HepG2 (cell line): ENCODE results near the gene PSMA7. TPM values are rescaled to one million over a fixed set of nuclear protein-coding genes. Genes with fewer than 3 reads are reported as not detected.

ENCODE experiments used
- ATF4 ChIP-seq, 2 experiments: fragments of 450-650 bp in 1 of 2; sonication (generic) in 1 of 2; formaldehyde crosslinking; IDR thresholded peaks; 2 replicates each; pipeline versions ENCODE4 v1.5.0 to v1.8.0; 2020 to 2022; ENCODE audit warnings: mild to moderate bottlenecking in 1 of 2, missing genetic modification reagents in 1 of 2
- CCAR2 ChIP-seq: fragments of 200-400 bp; formaldehyde crosslinking; optimal IDR thresholded peaks from 2 replicates; pipeline ENCODE3; 2018; ENCODE audit warnings: low read depth, mild to moderate bottlenecking, low read length, moderate library complexity
- GMEB2 ChIP-seq: IDR thresholded peaks from 2 replicates; pipeline ENCODE4 v1.6.1; 2016; ENCODE audit warnings: missing biosample characterization, missing genetic modification reagents, low read depth
- IRF9 ChIP-seq: sonication (generic); formaldehyde crosslinking; IDR thresholded peaks from 2 replicates; pipeline ENCODE4 v1.8.0; 2022; ENCODE audit warnings: missing genetic modification reagents, mild to moderate bottlenecking, borderline replicate concordance
- JUND ChIP-seq: sonication (generic); formaldehyde crosslinking; IDR thresholded peaks from 2 replicates; pipeline ENCODE4 v1.8.0; 2022; ENCODE audit warnings: mild to moderate bottlenecking, missing genetic modification reagents
- KIAA2018 ChIP-seq: sonication (generic); formaldehyde crosslinking; IDR thresholded peaks from 2 replicates; pipeline ENCODE4 v1.5.0; 2020; ENCODE audit warnings: mild to moderate bottlenecking, missing genetic modification reagents, borderline replicate concordance
- PHF21A ChIP-seq: sonication (generic); formaldehyde crosslinking; IDR thresholded peaks from 2 replicates; pipeline ENCODE4 v1.5.0; 2020; ENCODE audit warnings: mild to moderate bottlenecking, missing genetic modification reagents
- SALL1 ChIP-seq: sonication (generic); formaldehyde crosslinking; IDR thresholded peaks from 2 replicates; pipeline ENCODE4 v1.8.0; 2022; ENCODE audit warnings: mild to moderate bottlenecking, missing genetic modification reagents
- ZIK1 ChIP-seq: sonication (generic); formaldehyde crosslinking; IDR thresholded peaks from 2 replicates; pipeline ENCODE4 v1.5.0; 2020; ENCODE audit warnings: mild to moderate bottlenecking, low read depth, missing genetic modification reagents, borderline replicate concordance
- ZNF670 ChIP-seq: sonication (generic); formaldehyde crosslinking; IDR thresholded peaks from 2 replicates; pipeline ENCODE4 v1.8.0; 2022; ENCODE audit warnings: mild to moderate bottlenecking, missing genetic modification reagents, borderline replicate concordance
- polyA plus RNA-seq, 8 experiments: library from polyadenylated mRNA; depleted of rRNA in 3 of 8; stranded (reverse) in 7 of 8; unstranded in 1 of 8; fragments of >200 nt; fragmentation: Illumina TruSeq in 4 of 8; extraction: Trizol in 4 of 8; gene quantifications; 2 replicates each; pipeline versions ENCODE4 v1.2.1 to v1.2.3, GENCODE V29; 2011 to 2016; ENCODE audit warnings: low read depth in 4 of 8, missing spikeins in 1 of 8, mixed read lengths in 1 of 8; ENCODE audit not compliant: insufficient read depth in 1 of 8
- total RNA-seq, 5 experiments: library from RNA; depleted of rRNA; stranded (reverse); fragments of >200 nt; fragmentation: Illumina TruSeq; extraction: Trizol; gene quantifications; 2 replicates each; pipeline ENCODE4 v1.2.3, GENCODE V29; 2016; ENCODE audit warnings: low read depth in 1 of 5
- TF ChIP-seq, protein P1 (sequence below): sonication (generic); formaldehyde crosslinking; IDR thresholded peaks from 2 replicates; pipeline ENCODE4 v1.5.0; 2020; ENCODE audit warnings: missing genetic modification reagents

The PSMA7 gene
- total and polyA plus RNA-seq, 2 of the 13 experiments (the other 11 are each of a cell fraction or from before 2014, with no cell fraction given) = 531 to 631 TPM

- TF ChIP-seq KIAA2018 (CRISPR knock-in tag) (no peak), JUND (CRISPR knock-in tag) (no peak), ZNF670 (CRISPR knock-in tag) (peak; percentile 76), PHF21A (CRISPR knock-in tag) (peak; percentile 62; the same call in 1 of the 2 replicates), ATF4 (CRISPR knock-in tag; IDR thresholded peaks at IDR 0.05) (peak in 1 of 2 experiments; percentile 55; a peak in 1 of 4 replicates), SALL1 (peak; percentile 10), CCAR2 (no peak), ZIK1 (CRISPR knock-in tag) (no peak), IRF9 (0 out of 2 replicates have a peak, but pooled peaks have one; percentile 17), GMEB2 (CRISPR knock-in tag) (peak; percentile 75)
- TF ChIP-seq, protein P1, sequence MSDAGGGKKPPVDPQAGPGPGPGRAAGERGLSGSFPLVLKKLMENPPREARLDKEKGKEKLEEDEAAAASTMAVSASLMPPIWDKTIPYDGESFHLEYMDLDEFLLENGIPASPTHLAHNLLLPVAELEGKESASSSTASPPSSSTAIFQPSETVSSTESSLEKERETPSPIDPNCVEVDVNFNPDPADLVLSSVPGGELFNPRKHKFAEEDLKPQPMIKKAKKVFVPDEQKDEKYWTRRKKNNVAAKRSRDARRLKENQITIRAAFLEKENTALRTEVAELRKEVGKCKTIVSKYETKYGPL (CRISPR knock-in tag) = no peak
Observed at GRCh38 chr20:62121776-62122653, 21.2 kb downstream of the PSMA7 start, which contains the start of gene LSM14B (continued).
